HG02798 (cell line): ENCODE results near the gene YIPF2.

Experiments
- ATAC-seq: cut with Tn5 transposase; IDR thresholded peaks from one replicate; pipeline ENCODE4 v1.9.1; 2021; ENCODE audit warnings: mild to moderate bottlenecking; ENCODE audit not compliant: unreplicated experiment, poor library complexity

YIPF2 gene

DNA sequence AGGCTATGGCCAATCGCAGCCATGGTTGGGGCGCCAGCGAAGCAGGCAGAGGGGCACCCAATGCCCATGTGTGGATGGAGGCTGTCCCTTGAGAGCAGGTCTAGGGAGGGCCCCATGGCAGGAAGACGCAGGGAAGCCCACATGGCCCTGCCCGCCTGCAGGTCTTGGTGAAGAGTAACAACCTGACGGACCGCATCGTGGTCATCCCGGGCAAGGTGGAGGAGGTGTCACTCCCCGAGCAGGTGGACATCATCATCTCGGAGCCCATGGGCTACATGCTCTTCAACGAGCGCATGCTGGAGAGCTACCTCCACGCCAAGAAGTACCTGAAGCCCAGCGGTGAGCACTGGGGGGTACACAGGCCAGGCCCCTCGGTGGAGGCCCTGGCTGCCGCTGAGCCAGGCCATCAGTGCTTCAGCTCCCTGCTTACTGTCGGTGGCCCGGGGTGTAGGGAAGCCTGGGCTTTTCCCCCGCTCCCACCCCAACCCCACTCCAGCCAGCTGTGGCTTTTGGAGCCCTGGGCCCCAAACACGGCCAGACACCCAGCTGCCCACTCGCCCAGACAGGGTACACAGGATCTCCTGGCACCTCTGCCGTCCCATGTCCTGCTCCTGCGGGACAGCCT, 14.6 kb downstream of the YIPF2 start:
- ATAC-seq: no peak

DNA sequence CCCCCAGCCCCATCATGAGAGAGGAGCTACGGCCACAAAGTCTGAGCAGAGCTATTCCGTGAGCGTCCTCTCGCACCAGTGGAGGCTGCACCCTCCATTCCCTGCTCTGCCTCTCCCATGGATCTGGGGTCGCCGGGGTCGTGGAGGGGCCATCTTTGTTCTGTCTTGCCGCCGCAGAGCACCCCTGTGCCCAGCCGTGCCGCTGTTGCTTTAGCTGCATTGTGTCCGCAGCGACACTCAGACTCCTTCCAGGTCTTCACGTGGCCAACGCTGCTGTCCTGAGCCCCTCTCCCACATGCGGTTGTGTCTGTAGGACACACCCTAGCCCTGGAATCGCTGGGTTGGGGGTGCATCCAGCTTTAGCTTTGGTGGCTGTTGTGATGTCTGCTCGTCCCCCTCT, 15.8 kb downstream of the YIPF2 start:
- ATAC-seq: no peak

DNA sequence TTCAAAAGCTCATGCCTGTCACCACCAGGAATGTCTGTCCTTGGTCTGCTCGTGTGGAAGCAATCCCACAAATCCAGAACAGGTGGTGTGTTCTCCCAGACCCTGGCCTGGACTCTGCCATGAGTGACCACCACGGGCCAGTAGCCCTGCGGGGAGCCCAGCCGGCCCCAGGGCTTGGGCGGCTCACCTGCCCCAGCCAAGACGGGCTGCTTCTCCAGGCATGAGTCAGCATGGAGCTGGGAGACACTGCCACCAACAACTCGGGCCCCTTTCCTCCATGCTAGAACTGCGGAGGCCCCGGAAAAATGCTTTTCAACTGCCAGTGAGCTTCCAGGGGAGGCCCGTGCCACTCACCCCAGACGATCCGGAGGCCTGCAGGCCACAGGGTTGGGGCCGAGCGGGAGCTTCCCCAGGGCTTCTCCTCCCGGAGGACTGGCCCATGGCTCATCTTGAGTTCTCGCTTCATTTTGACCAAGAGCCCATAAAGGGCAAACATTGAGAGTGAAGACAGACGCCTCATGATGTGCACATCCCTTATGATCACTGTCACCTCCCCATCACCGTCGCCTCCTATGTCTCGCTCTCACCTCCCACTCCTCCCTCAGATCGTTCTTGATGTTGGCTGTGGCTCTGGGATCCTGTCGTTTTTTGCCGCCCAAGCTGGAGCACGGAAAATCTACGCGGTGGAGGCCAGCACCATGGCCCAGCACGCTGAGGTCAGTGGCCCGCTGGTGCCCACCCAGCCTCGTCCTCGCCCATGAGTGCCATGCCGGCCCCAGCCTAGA, 16.7 kb downstream of the YIPF2 start:
- ATAC-seq: no peak

DNA sequence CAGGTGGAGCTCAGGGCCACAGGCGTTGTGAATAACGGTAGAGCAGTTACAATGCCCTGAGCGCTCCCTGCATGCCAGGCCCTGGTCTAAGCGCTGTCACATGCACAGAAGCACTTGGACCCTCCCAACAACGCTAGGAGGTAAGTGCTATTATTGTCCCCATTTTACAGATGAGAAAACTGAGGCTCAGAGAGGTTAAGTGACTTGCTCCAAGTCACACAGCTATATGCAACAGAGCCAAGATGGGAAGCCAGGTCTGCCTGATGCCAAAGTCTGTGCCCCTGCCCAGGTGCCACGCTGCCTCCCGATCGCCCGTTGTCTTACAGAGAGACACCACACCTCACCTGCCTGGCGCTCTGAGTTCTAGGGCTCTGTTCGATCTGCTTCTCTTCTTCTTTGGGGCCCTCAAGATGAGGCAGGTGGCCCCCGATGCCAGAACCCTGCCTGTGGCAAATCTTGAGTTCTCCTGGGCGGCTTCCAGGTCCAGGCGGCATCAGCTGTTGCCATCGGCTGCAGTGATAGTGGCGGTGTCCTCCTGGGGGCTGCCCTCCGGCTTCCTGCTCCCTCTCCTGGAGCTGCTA, 20.0 kb downstream of the YIPF2 start:
- no peak for ATAC-seq

DNA sequence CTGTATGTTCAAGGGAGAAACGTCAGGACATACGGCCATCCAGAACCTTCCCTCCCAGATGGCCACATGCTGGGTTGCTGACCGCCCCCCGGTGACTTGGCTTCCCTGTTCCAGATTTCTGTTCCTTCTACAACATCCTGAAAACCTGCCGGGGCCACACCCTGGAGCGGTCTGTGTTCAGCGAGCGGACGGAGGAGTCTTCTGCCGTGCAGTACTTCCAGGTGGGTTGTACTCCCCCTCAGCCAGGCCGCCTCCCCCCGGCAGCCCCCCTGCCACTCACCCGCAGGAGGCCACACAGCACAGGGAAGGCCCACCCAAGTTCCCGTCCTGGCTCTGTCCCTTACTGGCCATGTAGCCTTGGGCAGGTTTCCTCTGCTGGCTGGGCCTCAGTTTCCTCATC, 20.5 kb downstream of the YIPF2 start:
- no peak for ATAC-seq

DNA sequence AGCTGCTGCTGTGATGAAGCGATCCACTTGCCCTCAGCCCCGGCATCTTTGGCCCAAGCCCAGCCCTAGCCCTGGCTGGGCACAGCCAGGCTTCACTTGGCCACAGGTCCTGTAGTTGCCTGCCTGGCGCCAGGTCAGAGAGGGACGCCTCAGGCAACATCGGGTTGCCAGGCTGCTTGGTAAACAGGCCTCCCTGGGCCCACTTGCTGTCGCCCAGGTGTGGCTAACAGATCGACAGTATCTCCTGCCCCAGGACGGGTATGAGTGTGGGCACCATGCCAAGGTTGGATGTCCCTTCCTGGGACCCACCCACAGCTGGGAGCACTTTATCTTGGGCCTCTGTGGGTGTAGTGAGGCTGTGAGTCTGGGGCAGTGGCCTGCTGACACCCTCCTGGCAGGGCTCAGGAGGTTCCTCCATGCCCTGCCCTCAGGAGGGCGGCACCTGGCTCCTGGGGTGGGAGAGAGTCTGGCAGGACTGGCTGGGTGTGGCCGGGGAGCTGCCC, 29.2 kb downstream of the YIPF2 start:
- ATAC-seq: no peak

DNA sequence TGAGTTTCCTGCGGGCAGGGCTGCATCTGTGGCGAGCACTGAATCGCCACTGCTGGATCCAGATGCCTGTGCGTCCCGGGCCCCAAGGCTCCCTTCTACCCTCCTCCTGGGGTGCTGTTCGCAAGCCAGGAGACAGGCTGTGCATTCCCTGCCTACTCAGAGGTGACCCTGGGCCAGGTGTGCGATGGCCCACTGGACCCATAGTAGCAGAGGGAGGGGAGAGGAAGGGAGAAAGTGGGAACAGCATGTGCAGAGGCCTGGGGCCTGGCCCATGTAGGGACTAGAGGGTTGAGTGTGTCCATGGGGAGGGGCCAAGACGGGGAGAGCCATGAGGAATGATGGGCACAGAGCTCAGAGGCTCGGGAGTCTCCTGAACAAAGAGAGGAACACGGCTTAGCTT, 29.8 kb downstream of the YIPF2 start:
- ATAC-seq: no peak

DNA sequence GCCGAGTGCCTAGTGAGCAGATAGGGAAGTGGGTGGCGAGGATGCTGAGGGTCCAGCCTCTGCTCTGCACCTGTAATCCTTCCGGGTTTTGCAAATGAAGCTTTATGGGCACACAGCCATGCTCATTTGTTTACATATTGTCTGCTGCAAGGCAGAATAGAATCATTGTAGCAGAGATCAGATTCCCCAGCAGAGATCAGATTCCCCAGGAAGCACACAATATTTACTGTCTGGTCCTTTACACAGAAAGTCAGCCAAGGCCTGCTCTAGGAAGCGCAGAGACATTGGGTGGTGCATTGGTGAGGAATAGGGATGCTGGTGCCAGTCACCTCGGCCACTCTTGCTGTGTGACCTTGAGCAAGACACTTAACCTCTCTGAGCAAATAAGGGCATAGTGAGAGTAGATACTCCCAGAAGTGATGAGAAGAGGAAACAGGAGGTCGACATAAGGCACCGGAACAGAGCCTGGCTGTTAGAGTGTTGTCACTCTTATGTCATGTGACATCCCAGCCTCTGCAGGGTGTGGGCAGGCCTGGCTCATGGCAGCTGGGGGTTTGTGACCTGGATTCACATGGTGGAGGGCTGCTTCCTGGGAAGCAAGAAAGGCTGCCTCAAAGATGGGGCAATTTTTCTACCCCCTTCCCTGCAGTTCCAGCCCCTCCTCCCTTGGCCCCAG, 31.4 kb downstream of the YIPF2 start:
- ATAC-seq: no peak

DNA sequence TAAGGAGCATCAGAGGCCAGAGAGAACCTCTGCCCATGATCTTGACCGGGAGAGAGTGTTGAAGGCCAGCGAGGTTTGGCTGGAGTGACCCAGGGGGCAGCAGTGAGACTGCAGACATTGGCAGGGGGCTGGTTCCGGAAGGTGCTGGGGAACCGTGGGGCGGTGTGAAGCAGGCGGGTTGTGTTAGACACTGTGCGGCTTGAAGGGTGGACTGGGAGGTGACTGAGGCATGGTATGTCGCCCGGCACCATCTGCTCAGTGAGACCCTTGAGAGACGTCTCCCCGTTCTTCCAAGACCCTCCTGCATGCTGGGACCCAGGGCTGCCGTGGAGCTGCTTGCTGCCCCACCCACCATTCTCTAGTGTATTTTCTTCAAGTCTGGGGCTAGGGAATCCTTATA, 32.5 kb downstream of the YIPF2 start:
- ATAC-seq: no peak

DNA sequence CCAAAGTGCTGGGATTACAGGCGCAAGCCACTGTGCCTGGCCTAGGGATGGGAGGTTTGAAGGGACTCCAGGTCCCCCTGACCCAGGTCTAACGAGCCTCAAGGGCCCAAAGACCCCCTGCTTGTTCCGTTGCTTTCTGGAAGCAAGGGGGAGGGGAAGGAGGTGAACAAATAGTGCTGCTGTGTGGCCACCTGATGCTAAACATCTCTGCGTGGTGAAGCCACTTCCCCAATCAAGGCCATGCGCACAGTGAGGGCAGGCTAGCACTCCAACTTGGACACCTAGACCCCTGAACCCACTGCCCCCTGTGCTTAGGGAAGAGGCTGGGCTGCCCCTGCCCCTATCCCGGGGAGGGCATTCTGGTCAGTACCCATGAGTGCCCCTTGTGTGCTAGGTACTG, 33.1 kb downstream of the YIPF2 start:
- no peak for ATAC-seq

DNA sequence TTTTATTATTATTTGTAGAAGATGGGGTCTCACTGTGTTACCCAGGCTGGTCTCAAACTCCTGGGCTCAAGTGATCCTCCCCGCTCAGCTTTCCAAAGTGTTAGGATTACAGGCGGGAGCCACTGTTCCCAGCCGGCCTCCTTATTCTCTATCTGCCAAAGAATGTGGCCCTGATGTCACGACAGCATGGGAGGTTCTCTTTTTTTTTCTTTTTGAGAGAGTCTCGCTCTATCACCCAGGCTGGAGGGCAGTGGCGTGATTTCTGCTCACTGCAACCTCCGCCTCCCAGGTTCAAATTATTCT, 33.6 kb downstream of the YIPF2 start:
- no peak for ATAC-seq

DNA sequence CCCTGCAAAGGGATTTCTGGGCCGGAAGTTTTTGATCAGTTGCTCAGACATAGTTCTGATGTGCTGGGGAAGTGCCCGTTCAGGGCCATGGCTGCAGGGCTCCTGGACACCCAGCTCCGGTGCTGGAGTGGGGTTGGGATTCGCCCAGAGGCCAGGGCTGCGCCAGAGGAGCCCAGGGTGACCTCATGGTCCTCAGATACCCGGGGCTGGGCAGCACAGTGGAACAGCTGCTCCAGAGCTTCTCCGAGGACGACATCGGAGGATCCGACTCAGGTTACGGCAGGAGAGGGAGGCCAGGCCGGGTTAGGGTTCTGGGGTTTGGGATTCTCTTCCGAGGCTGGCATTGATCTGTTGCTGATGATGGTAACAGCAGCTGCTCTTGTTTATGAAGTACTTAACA, 36.2 kb downstream of the YIPF2 start:
- ATAC-seq: no peak

DNA sequence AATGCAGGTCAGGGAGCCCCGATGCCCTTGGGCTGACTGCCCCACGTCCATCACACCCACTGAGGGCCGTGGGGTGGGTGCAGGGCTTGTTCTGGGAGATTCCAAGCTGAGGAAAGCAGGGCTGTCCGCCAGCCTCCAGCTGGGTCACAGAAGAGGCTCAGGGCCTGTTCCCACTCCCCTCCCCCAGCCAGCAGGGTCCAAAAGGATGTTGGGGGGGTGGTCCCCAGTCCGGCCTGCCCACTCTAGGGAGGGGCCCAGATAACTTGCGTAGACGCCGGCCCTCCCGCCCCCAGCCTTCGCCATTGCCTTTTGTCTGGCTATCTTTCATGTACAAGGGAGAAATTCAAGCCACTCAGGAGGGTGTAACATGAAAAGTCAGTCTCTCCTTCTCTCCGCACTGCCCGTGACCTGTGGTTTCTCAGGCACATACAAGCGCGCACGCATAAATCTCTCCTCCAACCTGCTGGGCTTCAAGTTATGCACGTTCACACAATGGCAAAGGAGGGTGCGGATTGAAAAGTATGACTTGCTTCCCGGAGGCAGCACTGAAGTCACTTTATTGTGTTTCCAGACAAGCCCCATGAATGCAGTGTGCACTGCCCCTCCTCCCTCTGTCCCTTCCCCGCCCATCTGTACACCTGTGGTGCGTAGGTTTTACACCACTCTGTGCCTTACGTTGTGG, 36.9 kb downstream of the YIPF2 start:
- no peak for ATAC-seq

DNA sequence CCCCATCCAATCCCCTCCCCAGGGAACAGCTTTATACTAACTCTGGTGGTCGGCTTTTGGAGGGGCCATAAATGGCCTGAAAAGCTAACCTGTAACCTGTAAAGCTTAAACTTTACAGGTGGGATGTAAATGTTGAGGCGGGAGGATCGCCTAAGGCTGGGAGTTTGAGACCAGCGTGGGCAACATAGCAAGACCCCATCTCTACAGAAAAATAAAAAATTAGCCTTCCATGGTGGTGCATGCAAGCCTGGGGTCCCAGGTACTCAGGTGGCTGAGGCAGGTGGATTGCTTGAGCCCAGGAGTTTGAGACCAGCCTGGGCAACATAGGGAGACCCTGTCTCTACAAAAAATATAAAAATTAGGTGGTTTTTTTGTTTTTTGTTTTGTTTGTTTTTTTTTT, 38.6 kb downstream of the YIPF2 start:
- ATAC-seq: no peak

DNA sequence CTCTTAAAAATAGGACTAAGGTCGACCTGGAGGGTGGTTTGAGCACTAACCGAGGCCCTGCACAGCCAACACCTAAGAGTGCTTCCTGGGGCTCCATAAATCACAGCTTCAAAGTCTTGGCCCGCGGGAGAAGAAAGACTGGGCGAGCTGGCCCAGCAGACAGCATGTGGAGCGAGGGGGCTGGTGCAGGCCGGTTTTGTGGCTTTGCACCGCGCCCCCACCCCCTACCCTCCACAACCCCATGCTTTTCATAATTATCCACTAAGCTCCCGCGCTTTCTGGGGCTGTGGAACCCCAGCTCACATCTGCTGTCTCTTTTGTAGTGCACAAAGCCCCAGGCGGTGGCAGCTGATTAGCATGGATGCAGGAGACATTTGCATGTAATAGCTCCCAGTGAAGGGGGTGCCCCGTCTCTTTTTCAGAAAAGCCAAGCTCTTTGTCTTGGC, 40.0 kb downstream of the YIPF2 start:
- no peak for ATAC-seq

DNA sequence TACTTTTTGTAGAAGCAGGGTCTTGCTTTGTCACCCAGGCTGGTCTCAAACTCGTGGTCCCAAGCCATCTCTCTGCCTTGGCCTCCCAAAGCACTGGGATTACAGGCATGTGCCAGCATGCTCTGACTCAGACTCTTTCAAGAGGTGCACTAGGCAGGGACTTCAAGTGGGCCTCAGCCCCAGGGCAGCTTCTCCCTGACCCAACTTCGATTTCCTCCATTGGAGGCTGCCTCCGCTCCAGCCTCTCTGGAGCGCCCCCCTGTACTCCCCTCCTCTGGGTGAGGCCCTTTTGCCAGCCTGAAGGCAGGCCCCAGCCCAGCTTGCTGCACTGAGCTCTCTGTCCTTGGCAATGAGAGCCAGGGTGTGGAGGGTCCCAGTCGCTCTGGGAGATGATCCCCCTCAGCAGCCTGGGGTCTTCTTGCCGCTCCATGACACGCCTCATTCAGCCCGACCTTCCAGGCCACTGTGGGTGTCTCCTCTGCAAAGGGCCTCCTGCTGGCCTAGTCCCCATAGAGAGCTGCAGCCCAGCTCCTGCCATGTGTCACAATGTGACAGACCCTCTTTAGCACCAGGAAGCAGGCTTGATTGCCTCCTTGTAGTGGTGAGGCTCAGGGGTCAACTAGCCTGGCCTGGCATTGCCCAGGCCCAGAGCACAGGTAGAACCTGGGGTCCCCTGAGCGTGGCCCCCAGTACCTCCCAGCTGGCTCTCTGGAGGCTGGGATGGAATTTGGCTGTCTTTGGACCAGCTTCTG, 40.6 kb downstream of the YIPF2 start:
- ATAC-seq: no peak

DNA sequence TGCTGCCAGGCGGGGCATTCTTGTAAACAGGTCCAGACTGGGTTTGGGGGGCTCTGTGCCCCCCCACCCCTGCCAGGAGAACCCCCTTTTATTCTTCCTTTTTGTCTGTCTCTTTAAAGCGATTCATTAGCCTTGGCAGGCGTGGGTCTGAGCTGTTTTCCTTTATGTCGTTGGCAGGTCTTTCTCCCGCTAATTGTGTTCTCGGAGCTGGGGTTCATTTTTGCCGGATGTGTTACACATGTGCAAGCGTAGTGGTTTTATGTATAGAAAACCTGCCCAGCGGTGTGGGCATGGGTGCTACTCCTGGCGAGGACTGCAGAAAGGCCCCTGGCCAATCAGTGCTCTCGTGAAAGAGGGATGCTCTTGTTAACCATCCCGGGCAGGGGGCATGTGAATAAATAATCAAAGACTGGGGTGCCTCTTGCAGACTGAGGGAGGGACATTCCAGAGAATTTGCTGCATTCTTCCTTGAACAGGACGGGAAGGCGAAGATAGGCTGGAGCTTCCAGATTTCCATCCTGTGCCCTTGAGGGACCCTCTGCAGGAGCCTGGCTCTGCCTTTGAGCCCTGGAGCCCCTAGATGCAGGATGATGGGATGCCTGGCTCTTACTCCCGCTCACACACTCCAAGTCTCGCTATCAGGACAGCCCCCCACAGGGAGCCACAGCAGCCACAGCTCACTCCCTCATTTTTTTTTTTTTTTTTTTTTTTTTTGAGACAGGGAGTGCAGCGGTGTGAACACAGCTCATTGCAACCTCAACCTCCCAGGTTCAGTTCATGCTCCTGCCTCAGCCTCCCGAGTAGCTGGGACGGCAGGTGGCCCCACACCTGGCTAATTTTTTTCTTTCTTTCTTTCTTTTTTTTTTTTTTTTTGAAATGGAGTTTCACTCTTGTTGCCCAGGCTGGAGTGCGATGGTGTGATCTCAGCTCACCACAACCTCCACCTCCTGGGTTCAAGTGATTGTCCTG, 43.0 kb downstream of the YIPF2 start:
- ATAC-seq: no peak

DNA sequence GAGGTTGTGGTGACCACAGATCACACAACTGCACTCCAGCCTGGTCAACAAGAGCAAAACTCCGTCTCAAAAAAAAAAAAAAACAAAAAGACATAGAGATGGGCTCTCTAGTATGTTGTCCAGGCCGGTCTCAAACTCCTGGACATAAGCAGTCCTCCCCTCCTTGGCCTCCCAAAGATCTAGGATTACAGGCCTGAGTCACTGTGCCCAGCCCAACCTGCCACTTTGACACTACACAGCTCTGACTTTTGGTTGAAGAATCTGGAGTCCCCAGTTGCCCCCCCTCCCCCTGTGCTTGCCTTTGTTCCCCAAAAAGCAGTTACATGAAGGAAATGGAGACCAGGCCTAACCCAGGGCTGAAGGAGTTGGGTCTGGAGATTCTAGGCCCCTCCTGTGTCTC, 44.2 kb downstream of the YIPF2 start:
- no peak for ATAC-seq

DNA sequence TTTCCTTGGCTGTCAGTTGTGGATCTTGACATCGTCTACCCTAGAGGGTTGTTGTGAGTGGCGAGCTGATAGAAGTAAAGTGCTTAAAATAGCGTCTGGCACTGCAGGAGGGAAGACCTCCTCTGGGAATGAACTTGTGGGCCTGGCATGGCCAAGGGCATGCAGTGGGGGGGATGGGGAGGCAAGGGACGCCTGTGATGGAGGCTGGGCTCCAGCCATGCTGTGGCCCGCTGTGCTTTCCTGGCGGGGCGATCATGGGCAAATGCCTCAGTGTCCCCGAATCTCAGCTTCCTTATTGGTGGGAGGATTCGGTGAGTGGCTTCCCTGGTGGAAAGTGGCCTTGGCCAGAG, 46.4 kb downstream of the YIPF2 start:
- ATAC-seq: no peak
